Measurements from ENCODE around the gene VWA5B1. TPM values are rescaled to one million over a fixed set of nuclear protein-coding genes. Genes with fewer than 3 reads are reported as not detected.

VWA5B1 gene
- total and polyA plus RNA-seq, 2 of the 4 experiments (the other 2 are of a cell fraction) = not detected

DNA sequence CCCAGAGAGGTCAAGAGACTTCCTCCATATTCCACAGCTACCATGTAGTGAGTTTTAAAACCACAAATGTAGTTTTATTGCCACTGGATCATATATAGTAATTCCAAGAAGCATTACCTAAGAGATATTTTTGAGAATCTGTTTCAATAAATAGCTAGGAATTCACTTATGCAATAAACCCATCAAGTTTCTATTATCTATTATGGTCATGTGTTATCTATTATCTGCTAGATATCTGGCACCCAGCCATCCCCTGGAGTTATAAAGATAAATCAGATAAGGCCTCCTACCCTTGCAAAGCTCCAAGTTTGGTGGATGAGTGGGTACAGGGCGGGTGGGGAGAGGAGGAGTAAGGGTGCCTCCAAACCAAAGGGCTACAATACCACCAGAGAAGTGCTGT is 10.3 kb upstream of the VWA5B1 start:
- H4K8ac ChIP-seq (ENCODE audit: low read depth in 2 of 2, low read length in 2 of 2) = no peak overlapping the region
- no peak overlapping the region for H3K9ac ChIP-seq (ENCODE audit: low read depth, low read length)
- no peak for ATAC-seq (ENCODE audit: low read depth)
- H2BK15ac ChIP-seq (ENCODE audit: low read depth, low read length) = no peak overlapping the region
- intact Hi-C loops (cut with micrococcal nuclease) = no loop called here
- H4K91ac ChIP-seq (ENCODE audit: insufficient read depth, low read depth, low read length) = no peak overlapping the region
- H2AFZ ChIP-seq (replicated peaks; ENCODE audit: low read length, poor library complexity) = no peak overlapping the region
- peak overlapping the region; percentile 7; the same call in 1 of the 2 replicates for H2AK5ac ChIP-seq (ENCODE audit: low read depth, low read length)
- no peak overlapping the region for H3K56ac ChIP-seq (ENCODE audit: extremely low read depth, insufficient read depth, low read length)
- no peak overlapping the region for H2BK20ac ChIP-seq (ENCODE audit: low read depth, low read length)
- no CpG with 5 or more reads among the region's 1 CpG for WGBS, 2 experiments (ENCODE audit: extremely low coverage in 2 of 2, insufficient read length in 1 of 2)
- no peaks in the 10 kb centered on the region for H3K9me3 ChIP-seq (ENCODE audit: control insufficient read depth, insufficient read depth, low read length)
- dilution Hi-C loops (cut with HindIII; ENCODE audit: low sequenced_read_pairs, unreplicated experiment) = no loop called here
- H3K9me1 ChIP-seq (ENCODE audit: insufficient read depth, low read length) = 0 out of 2 replicates have a peak, but pooled peaks cover 4% of the 10 kb centered on the region
- H3K4ac ChIP-seq (ENCODE audit: low read depth, low read length) = no peak overlapping the region
- no peak overlapping the region for H3K23ac ChIP-seq (ENCODE audit: low read depth, low read length)
- no peak overlapping the region for H2BK120ac ChIP-seq (ENCODE audit: low read depth, low read length)
- TF ChIP-seq FOS (IDR thresholded peaks at IDR 0.05; ENCODE audit: low read depth, low read length) (no peak), CHD1 (IDR thresholded peaks at IDR 0.05; ENCODE audit: low read depth, low read length) (no peak), RCOR1 (IDR thresholded peaks at IDR 0.05; ENCODE audit: insufficient replicate concordance, low read length) (no peak), RAD21 (IDR thresholded peaks at IDR 0.05; ENCODE audit: low read length) (no peak), MAFK (IDR thresholded peaks at IDR 0.05; ENCODE audit: low read depth, low read length) (no peak), RFX5 (IDR thresholded peaks at IDR 0.05; ENCODE audit: low read depth, low read length) (no peak), NFE2L2 (IDR thresholded peaks at IDR 0.05; ENCODE audit: low read depth, low read length) (no peak), MXI1 (IDR thresholded peaks at IDR 0.05; ENCODE audit: borderline replicate concordance, low read depth, low read length) (no peak), BHLHE40 (IDR thresholded peaks at IDR 0.05; ENCODE audit: low read depth, low read length) (no peak), POLR2A (IDR thresholded peaks at IDR 0.05; ENCODE audit: low read depth, low read length) (no peak)
- TF ChIP-seq, protein P1, sequence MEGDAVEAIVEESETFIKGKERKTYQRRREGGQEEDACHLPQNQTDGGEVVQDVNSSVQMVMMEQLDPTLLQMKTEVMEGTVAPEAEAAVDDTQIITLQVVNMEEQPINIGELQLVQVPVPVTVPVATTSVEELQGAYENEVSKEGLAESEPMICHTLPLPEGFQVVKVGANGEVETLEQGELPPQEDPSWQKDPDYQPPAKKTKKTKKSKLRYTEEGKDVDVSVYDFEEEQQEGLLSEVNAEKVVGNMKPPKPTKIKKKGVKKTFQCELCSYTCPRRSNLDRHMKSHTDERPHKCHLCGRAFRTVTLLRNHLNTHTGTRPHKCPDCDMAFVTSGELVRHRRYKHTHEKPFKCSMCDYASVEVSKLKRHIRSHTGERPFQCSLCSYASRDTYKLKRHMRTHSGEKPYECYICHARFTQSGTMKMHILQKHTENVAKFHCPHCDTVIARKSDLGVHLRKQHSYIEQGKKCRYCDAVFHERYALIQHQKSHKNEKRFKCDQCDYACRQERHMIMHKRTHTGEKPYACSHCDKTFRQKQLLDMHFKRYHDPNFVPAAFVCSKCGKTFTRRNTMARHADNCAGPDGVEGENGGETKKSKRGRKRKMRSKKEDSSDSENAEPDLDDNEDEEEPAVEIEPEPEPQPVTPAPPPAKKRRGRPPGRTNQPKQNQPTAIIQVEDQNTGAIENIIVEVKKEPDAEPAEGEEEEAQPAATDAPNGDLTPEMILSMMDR (conservative IDR thresholded peaks at IDR 0.05; ENCODE audit: low read depth, low read length) = no peak
- TF ChIP-seq, protein P2, sequence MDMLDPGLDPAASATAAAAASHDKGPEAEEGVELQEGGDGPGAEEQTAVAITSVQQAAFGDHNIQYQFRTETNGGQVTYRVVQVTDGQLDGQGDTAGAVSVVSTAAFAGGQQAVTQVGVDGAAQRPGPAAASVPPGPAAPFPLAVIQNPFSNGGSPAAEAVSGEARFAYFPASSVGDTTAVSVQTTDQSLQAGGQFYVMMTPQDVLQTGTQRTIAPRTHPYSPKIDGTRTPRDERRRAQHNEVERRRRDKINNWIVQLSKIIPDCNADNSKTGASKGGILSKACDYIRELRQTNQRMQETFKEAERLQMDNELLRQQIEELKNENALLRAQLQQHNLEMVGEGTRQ (IDR thresholded peaks at IDR 0.05; ENCODE audit: low read depth, low read length) = no peak
- TF ChIP-seq, protein P3, sequence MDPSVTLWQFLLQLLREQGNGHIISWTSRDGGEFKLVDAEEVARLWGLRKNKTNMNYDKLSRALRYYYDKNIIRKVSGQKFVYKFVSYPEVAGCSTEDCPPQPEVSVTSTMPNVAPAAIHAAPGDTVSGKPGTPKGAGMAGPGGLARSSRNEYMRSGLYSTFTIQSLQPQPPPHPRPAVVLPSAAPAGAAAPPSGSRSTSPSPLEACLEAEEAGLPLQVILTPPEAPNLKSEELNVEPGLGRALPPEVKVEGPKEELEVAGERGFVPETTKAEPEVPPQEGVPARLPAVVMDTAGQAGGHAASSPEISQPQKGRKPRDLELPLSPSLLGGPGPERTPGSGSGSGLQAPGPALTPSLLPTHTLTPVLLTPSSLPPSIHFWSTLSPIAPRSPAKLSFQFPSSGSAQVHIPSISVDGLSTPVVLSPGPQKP (IDR thresholded peaks at IDR 0.05; ENCODE audit: borderline replicate concordance, low read depth, low read length) = no peak
- no peaks in the 10 kb centered on the region for H3K36me3 ChIP-seq (ENCODE audit: control insufficient read depth, insufficient read depth, low read length)
- no peak overlapping the region for H2AK9ac ChIP-seq (replicated peaks; ENCODE audit: low read depth, low read length, poor library complexity)
- no peaks in the 10 kb centered on the region for H4K20me1 ChIP-seq (ENCODE audit: insufficient read depth, low read length)
- H3K4me2 ChIP-seq (ENCODE audit: low read depth, low read length) = no peak overlapping the region
- H4K5ac ChIP-seq (ENCODE audit: low read depth, low read length) = no peak overlapping the region
- H3K79me1 ChIP-seq (ENCODE audit: low read depth in 1 of 2, low read length in 2 of 2) = no peaks in the 10 kb centered on the region
- POLR2A ChIA-PET (ENCODE audit: unreplicated experiment) = no interaction called here
- no peak overlapping the region for H3K14ac ChIP-seq (replicated peaks; ENCODE audit: low read depth, low read length)
- H3K18ac ChIP-seq (ENCODE audit: low read depth, low read length) = no peak overlapping the region
- H3K27me3 ChIP-seq (ENCODE audit: control insufficient read depth, insufficient read depth, low read length) = peaks cover 3% of the 10 kb centered on the region
- H2BK5ac ChIP-seq (ENCODE audit: low read depth, low read length, poor library complexity, severe bottlenecking) = no peak overlapping the region
- no peak overlapping the region for H3K27ac ChIP-seq (ENCODE audit: insufficient read depth, low read length)
- no peaks in the 10 kb centered on the region for H3K4me1 ChIP-seq (ENCODE audit: control insufficient read depth, insufficient read depth, low read length)
- BruUV-seq (replicated peaks) = no TSS peak
- no peak overlapping the region for H3K4me3 ChIP-seq (ENCODE audit: insufficient read depth, low read depth, low read length)
- in situ Hi-C loops (cut with MboI; ENCODE audit: low sequenced_read_pairs) = no loop called here
- no peak for DNase-seq
- CTCF ChIA-PET = no interaction called here

Measured in IMR-90 (cell line).